ENCODE measurements around the gene CAPN3.

The CAPN3 gene

DNA sequence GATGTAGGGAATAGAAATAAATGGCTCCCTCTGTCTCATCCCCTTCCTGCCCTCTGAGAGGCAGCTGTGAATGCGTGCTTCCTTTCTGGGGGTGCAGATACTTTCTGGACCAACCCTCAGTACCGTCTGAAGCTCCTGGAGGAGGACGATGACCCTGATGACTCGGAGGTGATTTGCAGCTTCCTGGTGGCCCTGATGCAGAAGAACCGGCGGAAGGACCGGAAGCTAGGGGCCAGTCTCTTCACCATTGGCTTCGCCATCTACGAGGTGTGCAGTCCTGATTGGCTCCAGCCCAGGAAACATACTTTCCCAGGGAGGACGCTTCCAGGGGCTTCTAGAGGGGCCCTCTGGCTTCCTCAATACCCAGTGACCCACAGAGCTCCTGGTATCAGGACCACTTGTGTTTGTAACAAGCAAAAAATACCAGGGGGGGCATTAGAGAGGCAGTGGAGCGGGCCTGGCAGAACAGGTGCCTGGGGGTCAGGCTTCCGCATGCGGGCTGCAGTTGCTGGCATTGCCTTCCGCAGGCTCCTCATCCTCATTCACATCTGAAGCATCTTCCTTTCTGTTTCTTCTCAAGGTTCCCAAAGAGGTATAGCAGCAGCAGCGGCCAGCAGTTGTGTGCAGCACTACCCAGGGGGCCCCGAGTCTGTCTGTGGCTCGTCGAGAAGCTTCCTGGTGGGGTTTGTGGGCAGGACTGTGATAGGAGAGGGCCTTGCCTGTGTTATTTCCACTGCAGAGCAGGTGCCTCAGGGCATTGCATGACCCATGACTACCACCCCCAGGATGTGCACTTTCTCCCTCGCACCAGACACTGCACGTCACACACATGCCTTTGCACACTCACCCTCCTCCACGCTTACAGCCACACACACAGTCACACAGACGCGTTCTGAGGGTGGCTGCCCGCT, 42.5 kb downstream of the CAPN3 start:
- peak in 1 of 3 donors; percentile 19 for DNase-seq
- ChIA-PET CTCF (no interaction called here), POLR2A (interaction anchor here (0.6 kb wide), 1 partner anchor 24 kb away, joined by 3 read pairs; no protein-coding TSS in a partner anchor)
- Histone ChIP-seq H3K27ac (ENCODE audit: insufficient read depth in 1 of 2, low read depth in 1 of 2, low read length in 2 of 2, poor library complexity in 1 of 2, severe bottlenecking in 2 of 2) (peak overlapping the region in 1 of 2 experiments; percentile 35), H3K27me3 (replicated peaks in 2 of 5; ENCODE audit: control insufficient read depth in 4 of 5, insufficient read depth in 5 of 5, low read length in 4 of 5) (no peaks in the 10 kb centered on the region), H3K4me1 (ENCODE audit: control extremely low read depth in 1 of 4, control insufficient read depth in 4 of 4, insufficient read depth in 4 of 4, low read length in 3 of 4) (peaks cover 0 to 25% (median 12%) of the 10 kb centered on the region in 4 experiments), H3K4me3 (ENCODE audit: control insufficient read depth in 1 of 7, extremely low read depth in 1 of 7, insufficient read depth in 4 of 7, low read depth in 2 of 7, low read length in 6 of 7) (peak overlapping the region in 2 of 7 experiments; percentile 20 to 23), H3K36me3 (ENCODE audit: control insufficient read depth in 4 of 4, insufficient read depth in 4 of 4, low read length in 3 of 4) (peaks cover 0 to 4% (median 0%) of the 10 kb centered on the region in 4 experiments), H3K9me3 (ENCODE audit: control extremely low read depth in 1 of 5, control insufficient read depth in 4 of 5, insufficient read depth in 2 of 5, low read depth in 1 of 5, low read length in 4 of 5) (no peaks in the 10 kb centered on the region)
- 77% methylated on average over 19 of the region's 24 CpGs for WGBS (ENCODE audit: insufficient coverage)

DNA sequence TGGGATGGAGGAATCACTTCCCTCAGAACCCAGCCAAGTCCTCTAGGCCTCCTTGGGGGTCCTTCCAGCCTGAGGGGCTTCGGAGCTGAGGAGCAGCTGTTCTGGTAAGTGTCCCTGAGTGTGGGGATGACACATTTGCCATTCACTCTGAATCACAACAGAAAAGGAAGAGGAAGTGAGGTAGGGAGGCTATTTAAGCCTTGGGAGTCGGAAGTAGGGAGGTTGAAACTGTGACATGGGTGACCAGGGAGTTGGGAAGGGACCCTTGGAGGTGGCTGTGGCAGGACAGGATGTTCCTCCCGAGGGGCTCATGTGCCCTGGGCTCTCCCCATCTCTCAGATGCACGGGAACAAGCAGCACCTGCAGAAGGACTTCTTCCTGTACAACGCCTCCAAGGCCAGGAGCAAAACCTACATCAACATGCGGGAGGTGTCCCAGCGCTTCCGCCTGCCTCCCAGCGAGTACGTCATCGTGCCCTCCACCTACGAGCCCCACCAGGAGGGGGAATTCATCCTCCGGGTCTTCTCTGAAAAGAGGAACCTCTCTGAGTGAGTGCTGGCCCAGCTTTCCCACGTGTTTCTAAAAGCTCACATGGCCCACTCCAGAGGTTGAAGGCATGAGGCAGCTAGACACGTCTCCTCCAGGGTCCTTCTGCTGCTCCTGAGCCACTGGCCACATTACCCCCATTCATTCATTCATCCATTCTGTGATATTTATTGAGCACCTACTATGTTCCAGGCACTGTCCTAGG, 43.3 kb downstream of the CAPN3 start:
- no peak overlapping the region for H3K27ac ChIP-seq (ENCODE audit: insufficient read depth in 1 of 2, low read depth in 1 of 2, low read length in 2 of 2, poor library complexity in 1 of 2, severe bottlenecking in 2 of 2)
- 90% methylated on average over 13 of the region's 15 CpGs for WGBS (ENCODE audit: insufficient coverage)
- H3K27me3 ChIP-seq (replicated peaks in 2 of 5; ENCODE audit: control insufficient read depth in 4 of 5, insufficient read depth in 5 of 5, low read length in 4 of 5) = no peaks in the 10 kb centered on the region
- POLR2A ChIA-PET = no interaction called here
- CTCF ChIA-PET = no interaction called here
- H3K4me3 ChIP-seq (ENCODE audit: control insufficient read depth in 1 of 7, extremely low read depth in 1 of 7, insufficient read depth in 4 of 7, low read depth in 2 of 7, low read length in 6 of 7) = no peak overlapping the region
- H3K4me1 ChIP-seq (ENCODE audit: control extremely low read depth in 1 of 4, control insufficient read depth in 4 of 4, insufficient read depth in 4 of 4, low read length in 3 of 4) = peaks cover 0 to 25% (median 12%) of the 10 kb centered on the region in 4 experiments
- peaks cover 0 to 4% (median 0%) of the 10 kb centered on the region in 4 experiments for H3K36me3 ChIP-seq (ENCODE audit: control insufficient read depth in 4 of 4, insufficient read depth in 4 of 4, low read length in 3 of 4)
- peak in 1 of 3 donors; percentile 17 for DNase-seq
- H3K9me3 ChIP-seq (ENCODE audit: control extremely low read depth in 1 of 5, control insufficient read depth in 4 of 5, insufficient read depth in 2 of 5, low read depth in 1 of 5, low read length in 4 of 5) = no peaks in the 10 kb centered on the region

DNA sequence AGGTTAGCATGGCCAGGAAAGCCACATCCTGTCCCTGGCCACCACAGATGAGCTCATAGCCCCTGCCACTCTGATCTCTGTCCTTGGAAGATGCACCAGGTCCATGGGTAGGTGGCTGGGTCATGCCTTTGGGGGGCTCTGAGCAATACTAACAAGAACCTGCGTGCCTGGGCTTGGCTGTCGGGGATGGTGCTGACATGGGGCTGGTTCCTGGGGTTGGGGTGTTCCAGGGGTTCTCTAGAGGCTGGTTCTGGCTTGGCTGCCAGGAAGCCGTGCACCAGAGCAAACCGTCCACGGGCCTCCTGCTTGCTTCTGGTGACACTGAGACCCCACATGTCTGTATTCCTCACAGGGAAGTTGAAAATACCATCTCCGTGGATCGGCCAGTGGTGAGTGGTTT, 44.1 kb downstream of the CAPN3 start:
- Histone ChIP-seq H3K27ac (ENCODE audit: insufficient read depth in 1 of 2, low read depth in 1 of 2, low read length in 2 of 2, poor library complexity in 1 of 2, severe bottlenecking in 2 of 2) (no peak overlapping the region), H3K4me1 (ENCODE audit: control extremely low read depth in 1 of 4, control insufficient read depth in 4 of 4, insufficient read depth in 4 of 4, low read length in 3 of 4) (peaks cover 0 to 25% (median 12%) of the 10 kb centered on the region in 4 experiments), H3K4me3 (ENCODE audit: control insufficient read depth in 1 of 7, extremely low read depth in 1 of 7, insufficient read depth in 4 of 7, low read depth in 2 of 7, low read length in 6 of 7) (no peak overlapping the region), H3K36me3 (ENCODE audit: control insufficient read depth in 4 of 4, insufficient read depth in 4 of 4, low read length in 3 of 4) (peaks cover 0 to 4% (median 0%) of the 10 kb centered on the region in 4 experiments), H3K27me3 (replicated peaks in 2 of 5; ENCODE audit: control insufficient read depth in 4 of 5, insufficient read depth in 5 of 5, low read length in 4 of 5) (no peaks in the 10 kb centered on the region), H3K9me3 (ENCODE audit: control extremely low read depth in 1 of 5, control insufficient read depth in 4 of 5, insufficient read depth in 2 of 5, low read depth in 1 of 5, low read length in 4 of 5) (no peaks in the 10 kb centered on the region)
- no peak for DNase-seq
- 100% methylated on average over 6 of the region's 7 CpGs for WGBS (ENCODE audit: insufficient coverage)
- ChIA-PET CTCF (no interaction called here), POLR2A (no interaction called here)

GRCh38 chr15:42404461-42405235, 45.3 kb downstream of the CAPN3 start:
- H3K27ac ChIP-seq (ENCODE audit: insufficient read depth in 1 of 2, low read depth in 1 of 2, low read length in 2 of 2, poor library complexity in 1 of 2, severe bottlenecking in 2 of 2) = no peak overlapping the region
- no peaks in the 10 kb centered on the region for H3K9me3 ChIP-seq (ENCODE audit: control extremely low read depth in 1 of 5, control insufficient read depth in 4 of 5, insufficient read depth in 2 of 5, low read depth in 1 of 5, low read length in 4 of 5)
- no peak overlapping the region for H3K4me3 ChIP-seq (ENCODE audit: control insufficient read depth in 1 of 7, extremely low read depth in 1 of 7, insufficient read depth in 4 of 7, low read depth in 2 of 7, low read length in 6 of 7)
- ChIA-PET POLR2A (no interaction called here), CTCF (no interaction called here)
- H3K36me3 ChIP-seq (ENCODE audit: control insufficient read depth in 4 of 4, insufficient read depth in 4 of 4, low read length in 3 of 4) = peaks cover 0 to 4% (median 0%) of the 10 kb centered on the region in 4 experiments
- no peak for DNase-seq
- WGBS (ENCODE audit: insufficient coverage) = 93% methylated on average over 12 of the region's 12 CpGs
- H3K4me1 ChIP-seq (ENCODE audit: control extremely low read depth in 1 of 4, control insufficient read depth in 4 of 4, insufficient read depth in 4 of 4, low read length in 3 of 4) = peaks cover 0 to 25% (median 12%) of the 10 kb centered on the region in 4 experiments
- H3K27me3 ChIP-seq (replicated peaks in 2 of 5; ENCODE audit: control insufficient read depth in 4 of 5, insufficient read depth in 5 of 5, low read length in 4 of 5) = no peaks in the 10 kb centered on the region

- Histone ChIP-seq H3K36me3 (ENCODE audit: control insufficient read depth in 4 of 4, insufficient read depth in 4 of 4, low read length in 3 of 4) (peaks cover 0 to 9% (median 2%) of the 10 kb centered on the region in 4 experiments), H3K4me3 (ENCODE audit: control insufficient read depth in 1 of 7, extremely low read depth in 1 of 7, insufficient read depth in 4 of 7, low read depth in 2 of 7, low read length in 6 of 7) (peak overlapping the region in 1 of 7 experiments; percentile 9), H3K27ac (ENCODE audit: insufficient read depth in 1 of 2, low read depth in 1 of 2, low read length in 2 of 2, poor library complexity in 1 of 2, severe bottlenecking in 2 of 2) (no peak overlapping the region), H3K4me1 (ENCODE audit: control extremely low read depth in 1 of 4, control insufficient read depth in 4 of 4, insufficient read depth in 4 of 4, low read length in 3 of 4) (peaks cover 0 to 23% (median 11%) of the 10 kb centered on the region in 4 experiments), H3K9me3 (ENCODE audit: control extremely low read depth in 1 of 5, control insufficient read depth in 4 of 5, insufficient read depth in 2 of 5, low read depth in 1 of 5, low read length in 4 of 5) (no peaks in the 10 kb centered on the region), H3K27me3 (replicated peaks in 2 of 5; ENCODE audit: control insufficient read depth in 4 of 5, insufficient read depth in 5 of 5, low read length in 4 of 5) (no peaks in the 10 kb centered on the region)
- WGBS (ENCODE audit: insufficient coverage) = no CpG with 5 or more reads among the region's 6 CpGs
- ChIA-PET POLR2A (no interaction called here), CTCF (no interaction called here)
- DNase-seq = no peak
Measured at GRCh38 chr15:42405863-42406482, 46.7 kb downstream of the CAPN3 start.

DNA sequence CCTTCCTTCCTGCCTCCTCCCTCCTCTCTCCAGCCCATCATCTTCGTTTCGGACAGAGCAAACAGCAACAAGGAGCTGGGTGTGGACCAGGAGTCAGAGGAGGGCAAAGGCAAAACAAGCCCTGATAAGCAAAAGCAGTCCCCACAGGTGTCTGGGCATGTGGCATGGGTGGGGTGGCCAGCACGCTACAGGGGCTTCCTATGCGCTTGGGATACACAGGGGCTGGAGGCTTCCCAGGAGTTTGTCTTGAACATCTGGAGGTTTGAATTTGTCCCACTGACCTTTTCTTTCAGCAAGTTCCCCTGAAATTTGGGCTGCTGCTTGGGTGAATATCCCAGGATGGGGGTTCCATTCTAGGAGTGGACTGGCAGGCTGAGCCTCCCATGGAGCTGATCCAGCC, 48.9 kb downstream of the CAPN3 start:
- H3K9me3 ChIP-seq (ENCODE audit: control extremely low read depth in 1 of 5, control insufficient read depth in 4 of 5, insufficient read depth in 2 of 5, low read depth in 1 of 5, low read length in 4 of 5) = no peaks in the 10 kb centered on the region
- no peaks in the 10 kb centered on the region for H3K27me3 ChIP-seq (replicated peaks in 2 of 5; ENCODE audit: control insufficient read depth in 4 of 5, insufficient read depth in 5 of 5, low read length in 4 of 5)
- H3K27ac ChIP-seq (ENCODE audit: insufficient read depth in 1 of 2, low read depth in 1 of 2, low read length in 2 of 2, poor library complexity in 1 of 2, severe bottlenecking in 2 of 2) = no peak overlapping the region
- H3K36me3 ChIP-seq (ENCODE audit: control insufficient read depth in 4 of 4, insufficient read depth in 4 of 4, low read length in 3 of 4) = peaks cover 7 to 24% (median 17%) of the 10 kb centered on the region in 4 experiments
- peaks cover 0 to under 1% (median 0%) of the 10 kb centered on the region in 4 experiments for H3K4me1 ChIP-seq (ENCODE audit: control extremely low read depth in 1 of 4, control insufficient read depth in 4 of 4, insufficient read depth in 4 of 4, low read length in 3 of 4)
- CTCF ChIA-PET = interaction anchor here (0.7 to 1.0 kb wide), 3 partner anchors 11 to 304 kb away, joined by 3 to 4 read pairs (median 4); no protein-coding TSS in a partner anchor
- H3K4me3 ChIP-seq (ENCODE audit: control insufficient read depth in 1 of 7, extremely low read depth in 1 of 7, insufficient read depth in 4 of 7, low read depth in 2 of 7, low read length in 6 of 7) = no peak overlapping the region
- DNase-seq = no peak
- 95% methylated on average over 2 of the region's 4 CpGs for WGBS (ENCODE audit: insufficient coverage)
- POLR2A ChIA-PET = no interaction called here

All from common myeloid progenitor, CD34-positive (primary cell).